IPS-11a (cell line): ENCODE results near the gene TADA3.
"Not testable (repeated sequence)": the region's sequence is repeated elsewhere in the genome, so short reads cannot be mapped to it uniquely, and the experiment has no call there.

Source experiments
- H3K4me3 ChIP-seq: one replicate; pipeline ENCODE4 v1.5.1; 2013; ENCODE audit warnings: low read depth, low read length, control low read depth

The TADA3 gene

GRCh38 chr3:9785602-9786001 lies 6.7 kb downstream of the TADA3 start:
- no peak overlapping the region for H3K4me3 ChIP-seq

- no peak overlapping the region for H3K4me3 ChIP-seq
These were observed 7.3 kb downstream of the TADA3 start for GRCh38 chr3:9784965-9785364.

DNA sequence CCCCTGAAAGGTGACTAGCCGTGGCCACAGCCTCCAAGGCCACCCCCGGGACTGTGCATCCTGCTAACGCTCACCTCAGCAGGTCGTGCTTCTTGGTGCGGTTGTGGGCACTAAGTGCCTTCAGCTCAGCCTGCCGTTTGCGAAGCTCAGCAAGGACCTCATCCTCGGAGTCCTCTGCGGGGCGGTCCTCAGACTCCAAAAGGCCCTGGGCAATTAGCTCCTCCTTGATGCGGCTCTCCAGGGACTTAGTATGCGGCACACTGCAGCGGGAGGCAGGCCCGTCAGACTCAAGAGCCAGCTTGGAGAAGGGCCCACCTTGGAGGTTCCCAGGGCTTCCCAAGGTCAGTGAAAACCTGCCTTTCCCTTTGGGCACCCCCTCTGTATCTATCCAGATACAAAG lies 8.3 kb downstream of the TADA3 start:
- H3K4me3 ChIP-seq, result no peak overlapping the region

DNA sequence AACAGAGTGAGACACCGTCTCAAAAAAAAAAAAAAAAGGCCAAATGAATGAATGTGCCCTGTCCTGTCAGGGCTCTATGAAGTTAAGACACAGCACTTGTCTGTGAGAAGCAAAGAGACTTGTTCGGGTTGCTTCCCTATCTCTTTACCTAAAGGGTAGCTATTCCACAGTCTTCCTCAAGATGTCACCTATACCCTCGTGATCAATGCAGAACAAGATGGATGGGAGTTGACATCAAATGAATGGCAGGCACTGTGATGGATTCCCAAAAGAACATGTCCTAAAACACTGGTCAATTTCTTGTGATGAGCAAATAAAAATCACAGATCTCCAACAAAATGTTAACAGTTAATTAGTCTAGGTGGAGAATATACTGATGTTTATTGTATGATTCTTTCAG lies 9.5 kb downstream of the TADA3 start:
- no peak overlapping the region for H3K4me3 ChIP-seq

DNA sequence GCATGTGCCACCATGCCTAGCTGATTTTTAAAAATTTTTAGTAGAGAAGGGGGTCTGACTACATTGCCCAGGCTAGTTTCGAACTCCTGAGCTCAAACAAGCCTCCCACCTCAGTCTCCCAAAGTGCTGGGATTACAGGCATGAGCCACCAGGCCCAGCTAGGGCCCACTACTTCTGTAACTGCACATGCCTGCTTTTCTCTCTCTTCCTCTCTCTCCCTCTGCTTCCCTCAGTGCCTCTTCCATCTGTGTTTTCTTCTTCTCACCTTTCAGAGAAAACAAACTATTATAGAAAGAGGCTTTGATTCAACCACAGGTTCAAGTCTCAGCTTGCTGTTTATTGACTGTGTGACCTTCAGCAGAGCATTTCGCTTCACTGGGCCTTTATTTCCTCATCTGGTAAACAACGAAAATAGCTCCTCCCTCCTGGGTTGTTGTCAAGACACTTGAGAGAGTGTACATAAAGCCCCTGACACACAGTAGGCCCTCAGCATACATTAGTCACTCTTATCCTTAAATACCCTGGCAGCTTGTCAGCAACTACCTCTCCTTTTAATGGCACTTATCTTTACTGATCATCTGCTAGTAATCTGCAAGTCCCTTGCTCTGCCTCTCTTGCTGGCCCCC lies 10.2 kb downstream of the TADA3 start:
- H3K4me3 ChIP-seq, result no peak overlapping the region

DNA sequence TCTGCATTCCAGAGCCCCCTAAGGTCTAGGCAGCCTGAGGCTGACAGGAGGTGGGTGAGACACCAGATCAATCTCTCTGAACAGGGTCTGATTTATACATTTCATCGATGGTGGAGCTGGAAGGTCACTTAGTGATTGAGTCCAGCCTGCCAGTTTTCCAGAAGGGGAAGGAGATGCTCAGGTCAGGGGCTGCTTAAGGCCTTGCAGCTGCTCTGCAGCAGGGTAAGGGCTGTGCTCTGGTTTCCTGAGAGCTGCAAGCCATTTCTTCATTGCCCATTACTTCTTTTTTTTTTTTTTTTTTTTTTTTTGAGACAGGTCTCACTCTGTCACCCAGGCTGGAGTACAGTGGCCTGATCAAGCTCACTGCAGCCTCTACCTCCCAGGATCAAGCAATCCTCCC lies 10.7 kb downstream of the TADA3 start:
- H3K4me3 ChIP-seq, result no peak overlapping the region

DNA sequence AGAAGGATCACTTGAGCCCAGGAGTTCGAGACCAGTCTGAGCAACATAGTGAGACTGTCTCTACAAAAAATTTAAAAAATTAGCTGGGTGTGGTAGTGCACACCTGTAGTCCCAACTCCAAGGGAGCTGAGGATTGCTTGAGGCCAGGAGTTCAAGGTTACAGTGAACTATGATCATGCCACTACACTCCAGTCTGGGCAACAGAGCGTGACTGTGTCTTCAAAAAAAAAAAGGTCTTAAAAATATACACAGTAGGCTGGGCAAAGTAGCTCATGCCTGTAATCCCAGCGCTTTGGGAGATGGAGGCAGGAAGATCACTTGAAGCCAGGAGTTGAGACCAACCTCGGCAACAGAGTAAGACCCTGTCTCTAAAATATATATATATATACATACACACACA lies 11.4 kb downstream of the TADA3 start:
- H3K4me3 ChIP-seq, result no peak overlapping the region

DNA sequence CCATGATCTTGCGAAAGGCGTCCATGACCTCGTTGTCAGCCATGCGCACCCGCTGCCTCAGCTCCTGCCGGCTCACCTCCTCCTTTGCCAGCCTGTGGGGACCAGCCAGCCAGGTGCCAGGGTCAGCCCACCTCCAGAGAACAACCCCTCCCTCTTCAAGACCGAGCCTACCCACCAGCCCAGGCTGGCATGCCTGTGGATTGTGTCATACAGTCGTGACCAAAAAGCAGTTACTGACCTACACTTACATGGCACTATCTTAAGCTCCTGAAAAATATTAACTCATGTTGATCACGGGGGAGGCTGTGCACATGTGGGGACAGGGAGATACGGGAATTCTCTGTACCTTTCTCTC lies 11.8 kb downstream of the TADA3 start:
- no peak overlapping the region for H3K4me3 ChIP-seq

DNA sequence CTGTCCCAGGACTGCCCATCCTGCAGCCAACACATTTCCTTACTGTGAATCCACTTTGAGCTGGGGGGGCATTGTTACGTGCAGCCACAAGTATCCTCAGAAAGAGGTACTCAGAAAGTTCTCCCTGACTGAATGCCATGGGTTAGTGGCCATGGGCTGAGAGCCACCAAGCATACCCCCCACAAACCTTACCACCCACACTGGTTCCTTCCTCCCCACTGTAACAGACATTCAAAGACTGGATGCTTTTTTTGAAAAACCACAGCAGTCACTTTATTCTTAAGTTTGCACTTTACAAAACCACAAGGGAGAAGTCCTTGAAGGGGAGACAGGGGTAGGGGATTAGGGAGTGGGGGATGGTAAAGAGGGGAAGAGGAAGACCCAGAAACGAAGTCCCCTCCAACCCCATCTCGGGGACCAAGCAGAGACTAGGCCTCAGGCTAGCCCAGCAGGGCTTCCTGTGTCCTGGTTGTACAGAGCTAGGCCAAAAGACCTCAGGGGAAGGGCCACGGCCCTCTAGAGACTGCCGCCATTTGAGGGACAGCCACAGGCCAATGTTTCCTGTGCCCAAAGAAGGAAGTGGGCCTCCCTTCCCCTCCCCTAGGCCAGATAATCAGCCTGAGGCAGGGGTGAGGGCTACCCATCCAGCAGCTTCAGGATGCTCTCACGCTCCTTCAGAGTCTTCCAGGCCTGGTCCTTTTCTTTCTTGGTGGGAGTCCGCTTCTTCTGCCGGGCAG lies 12.4 kb downstream of the TADA3 start:
- H3K4me3 ChIP-seq, result no peak overlapping the region

- no peak overlapping the region for H3K4me3 ChIP-seq
These were observed 13.1 kb downstream of the TADA3 start for GRCh38 chr3:9779075-9779593.

- H3K4me3 ChIP-seq, result no peak overlapping the region
These were observed 13.9 kb downstream of the TADA3 start for GRCh38 chr3:9778143-9779074.

GRCh38 chr3:9777694-9778021 lies 14.6 kb downstream of the TADA3 start:
- no peak overlapping the region for H3K4me3 ChIP-seq

- H3K4me3 ChIP-seq, result no peak overlapping the region
These were observed 15.2 kb downstream of the TADA3 start for GRCh38 chr3:9776896-9777693.

- not testable (repeated sequence) for H3K4me3 ChIP-seq
These were observed 21.3 kb downstream of the TADA3 start for GRCh38 chr3:9771007-9771406.

DNA sequence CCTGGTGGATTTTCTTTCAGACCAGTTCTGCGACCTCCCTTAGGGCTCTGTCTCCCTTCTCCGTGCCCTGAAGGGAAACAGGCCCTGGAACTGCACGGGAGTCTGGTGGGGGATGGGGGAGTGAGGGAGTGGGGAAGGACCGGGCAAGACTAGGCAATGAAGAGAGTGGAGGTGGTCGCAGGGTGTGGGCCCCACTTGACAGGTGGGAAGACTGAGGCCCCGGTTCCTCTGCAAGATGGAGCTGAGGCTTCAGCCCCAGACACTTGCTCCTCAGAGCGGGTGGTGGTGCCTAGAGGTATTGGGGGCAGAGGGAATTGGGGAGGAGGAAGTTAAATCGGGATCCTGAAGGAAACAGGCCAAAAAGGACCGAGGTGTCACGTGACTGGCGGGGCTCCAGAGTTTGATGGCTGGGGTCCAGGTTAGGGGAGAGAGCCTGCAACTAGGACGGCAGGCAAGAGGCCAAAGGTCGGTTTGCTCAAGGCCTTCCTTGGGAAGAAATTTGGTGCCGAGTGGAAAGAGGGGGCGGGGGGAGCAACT lies 21.9 kb downstream of the TADA3 start:
- H3K4me3 ChIP-seq, result peak overlapping the region; percentile 35

- peak within 1 kb of the TSS; percentile 35 for H3K4me3 ChIP-seq
These were observed 22.6 kb downstream of the TADA3 start, which contains the start of gene CAMK1 for GRCh38 chr3:9769426-9770275. Gene CAMK1, minus strand, starts transcription at chr3:9769947. Its CDS starts 2,198 bp downstream, at chr3:9767749.

GRCh38 chr3:9769012-9769411 lies 23.3 kb downstream of the TADA3 start:
- H3K4me3 ChIP-seq, result no peak overlapping the region

DNA sequence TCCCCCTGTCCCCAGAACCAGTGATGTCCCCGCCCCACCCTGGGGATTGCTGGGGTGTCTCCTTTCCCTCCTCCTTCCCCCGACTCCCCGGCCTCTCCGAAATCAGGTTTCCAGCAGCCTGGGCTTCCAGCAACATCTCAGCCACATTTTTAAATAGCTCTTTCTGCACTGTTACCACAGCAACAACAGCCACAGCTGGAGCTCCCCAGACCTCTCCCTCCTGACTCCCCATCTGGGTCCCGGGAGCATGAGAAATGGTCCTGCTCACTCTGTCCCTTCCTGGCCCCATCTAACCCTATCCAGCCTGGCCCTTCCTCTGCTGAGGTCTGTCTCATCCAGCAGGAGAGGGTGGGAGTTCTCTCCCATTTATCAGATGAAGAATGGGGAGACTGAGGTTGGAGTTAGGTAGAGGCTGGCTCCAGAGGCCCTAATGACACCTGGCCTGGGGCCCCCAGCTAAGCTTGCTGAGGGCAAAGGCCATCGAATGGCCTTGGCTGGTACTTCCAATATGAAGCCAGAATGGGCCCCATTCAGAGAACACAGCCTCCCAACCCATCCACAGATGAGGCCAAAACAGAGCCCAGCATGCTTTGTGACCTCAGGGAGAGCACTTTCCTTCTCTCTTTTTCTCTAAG lies 24.0 kb downstream of the TADA3 start:
- no peak overlapping the region for H3K4me3 ChIP-seq

- H3K4me3 ChIP-seq, result no peak overlapping the region
These were observed 24.9 kb downstream of the TADA3 start for GRCh38 chr3:9767418-9767817.
